ENCODE data around the gene AKAP6.

DNA sequence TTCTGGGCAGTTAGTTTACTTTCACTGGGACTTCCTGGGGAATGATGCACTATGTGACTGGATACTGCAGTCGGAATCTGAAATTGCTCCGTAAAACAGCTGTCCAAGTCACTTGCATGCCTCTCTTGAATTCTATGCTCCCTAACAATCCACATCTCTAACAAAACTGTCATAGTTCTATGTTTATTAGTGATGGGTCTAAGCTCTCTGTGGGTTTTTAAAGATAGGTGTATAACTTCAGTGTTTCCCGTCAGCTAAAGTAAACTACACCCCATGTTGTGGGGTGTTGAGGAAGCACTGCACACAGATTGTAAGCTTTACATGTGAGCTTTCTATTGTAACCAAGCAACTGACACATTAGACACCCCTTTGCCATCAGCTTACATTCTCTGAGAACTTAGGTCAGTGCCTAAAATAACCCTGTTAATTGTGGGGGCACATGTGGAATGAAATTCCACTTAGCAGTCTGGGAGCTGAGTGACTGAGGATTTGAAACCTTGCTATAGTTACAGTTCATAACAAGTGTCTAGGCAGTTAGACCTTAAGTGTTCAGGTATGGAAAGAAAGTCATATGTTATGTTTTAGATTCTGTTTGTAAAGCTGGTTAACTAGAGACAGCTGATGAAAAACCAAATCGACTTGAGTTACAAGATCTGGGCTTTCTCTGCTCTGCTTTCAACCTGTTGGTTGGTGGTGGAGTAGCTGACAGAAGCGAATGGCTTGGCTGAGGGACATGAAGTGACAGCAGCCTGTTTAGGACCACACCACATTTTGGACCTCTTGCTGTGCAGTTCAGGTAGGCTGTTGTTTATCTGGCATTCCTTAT lies 165.7 kb downstream of the AKAP6 start:
- TF ChIP-seq, protein P1, sequence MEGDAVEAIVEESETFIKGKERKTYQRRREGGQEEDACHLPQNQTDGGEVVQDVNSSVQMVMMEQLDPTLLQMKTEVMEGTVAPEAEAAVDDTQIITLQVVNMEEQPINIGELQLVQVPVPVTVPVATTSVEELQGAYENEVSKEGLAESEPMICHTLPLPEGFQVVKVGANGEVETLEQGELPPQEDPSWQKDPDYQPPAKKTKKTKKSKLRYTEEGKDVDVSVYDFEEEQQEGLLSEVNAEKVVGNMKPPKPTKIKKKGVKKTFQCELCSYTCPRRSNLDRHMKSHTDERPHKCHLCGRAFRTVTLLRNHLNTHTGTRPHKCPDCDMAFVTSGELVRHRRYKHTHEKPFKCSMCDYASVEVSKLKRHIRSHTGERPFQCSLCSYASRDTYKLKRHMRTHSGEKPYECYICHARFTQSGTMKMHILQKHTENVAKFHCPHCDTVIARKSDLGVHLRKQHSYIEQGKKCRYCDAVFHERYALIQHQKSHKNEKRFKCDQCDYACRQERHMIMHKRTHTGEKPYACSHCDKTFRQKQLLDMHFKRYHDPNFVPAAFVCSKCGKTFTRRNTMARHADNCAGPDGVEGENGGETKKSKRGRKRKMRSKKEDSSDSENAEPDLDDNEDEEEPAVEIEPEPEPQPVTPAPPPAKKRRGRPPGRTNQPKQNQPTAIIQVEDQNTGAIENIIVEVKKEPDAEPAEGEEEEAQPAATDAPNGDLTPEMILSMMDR (IDR thresholded peaks at IDR 0.05 in 2 of 3, conservative IDR thresholded peaks at IDR 0.05 in 1 of 3; ENCODE audit: borderline replicate concordance in 1 of 3, insufficient read depth in 1 of 3, low read depth in 2 of 3, low read length in 2 of 3), result no peak
- TF ChIP-seq POLR2AphosphoS5 (IDR thresholded peaks at IDR 0.05; ENCODE audit: low read depth, low read length) (no peak), SP1 (IDR thresholded peaks at IDR 0.05; ENCODE audit: low read depth) (no peak), POLR2A (IDR thresholded peaks at IDR 0.05; ENCODE audit: borderline replicate concordance, extremely low read depth, insufficient read depth, insufficient read length) (no peak)
